ENCODE measurements around the gene PAXX. TPM values are rescaled to one million over a fixed set of nuclear protein-coding genes. Genes with fewer than 3 reads are reported as not detected.
A peak's percentile ranks its signal among the peaks of the same experiment; 100 is the strongest.

PAXX gene, protein sequence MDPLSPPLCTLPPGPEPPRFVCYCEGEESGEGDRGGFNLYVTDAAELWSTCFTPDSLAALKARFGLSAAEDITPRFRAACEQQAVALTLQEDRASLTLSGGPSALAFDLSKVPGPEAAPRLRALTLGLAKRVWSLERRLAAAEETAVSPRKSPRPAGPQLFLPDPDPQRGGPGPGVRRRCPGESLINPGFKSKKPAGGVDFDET
- 100 to 1,000 TPM; 161 to 188 (median 161) TPM for total RNA-seq
- total RNA-seq (2013), result 117 TPM

DNA sequence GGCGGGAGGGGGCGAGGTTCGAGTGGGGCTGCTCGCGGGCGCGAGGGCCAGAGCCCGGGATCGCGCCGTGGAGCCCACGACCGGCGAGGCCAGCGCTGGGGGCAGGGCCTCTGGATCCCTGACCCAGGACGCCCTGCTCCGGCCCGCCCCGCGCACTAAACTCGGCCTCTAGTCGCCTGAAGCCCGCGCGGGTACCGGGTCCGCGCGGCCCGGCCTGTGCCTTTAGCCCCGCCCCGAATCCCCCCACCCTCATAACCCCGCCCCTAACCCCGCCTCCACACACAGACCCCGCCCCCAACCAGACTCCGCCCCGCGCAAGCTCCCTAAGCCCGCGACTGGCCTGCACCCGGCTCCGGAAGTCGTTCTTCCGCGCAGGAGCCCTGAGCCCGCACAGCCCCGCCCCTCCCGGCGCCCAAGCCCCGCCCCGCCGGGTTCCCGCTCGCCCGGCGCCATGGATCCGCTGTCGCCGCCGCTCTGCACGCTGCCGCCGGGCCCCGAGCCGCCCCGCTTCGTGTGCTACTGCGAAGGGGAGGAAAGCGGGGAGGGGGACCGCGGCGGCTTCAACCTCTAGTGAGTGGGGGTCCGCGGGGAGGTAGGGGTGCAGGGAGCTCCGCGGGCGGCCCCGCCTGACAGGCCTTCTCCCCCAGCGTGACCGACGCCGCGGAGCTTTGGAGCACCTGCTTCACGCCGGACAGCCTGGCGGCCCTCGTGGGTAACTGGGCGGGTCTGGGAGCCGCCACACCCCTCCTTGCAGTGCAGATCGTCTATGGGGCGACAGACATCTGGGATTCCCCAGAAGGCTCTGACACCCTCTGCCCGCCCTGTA lies at the start of gene PAXX:
Gene PAXX (plus strand): TSS at position 430 of the 826 bp plus-strand sequence. CDS start 22 bp downstream, at position 452.
- H3K36me3 Mint-ChIP-seq, result no peaks in the 10 kb centered on the region
- peak within 1 kb of the TSS; percentile 92 to 96 for H3K27ac Mint-ChIP-seq
- Histone ChIP-seq H3K4me3 (ENCODE audit: low read length) (peak within 1 kb of the TSS; percentile 81), H3K36me3 (ENCODE audit: control insufficient read depth, insufficient read depth, low read length) (peaks cover 16% of the 10 kb centered on the region), H3K4me1 (ENCODE audit: control insufficient read depth, insufficient read depth, low read length) (peaks cover 53% of the 10 kb centered on the region), H3K27ac (ENCODE audit: low read length) (peak within 1 kb of the TSS; percentile 96), H3K9me3 (ENCODE audit: control insufficient read depth, insufficient read depth, low read length) (no peaks in the 10 kb centered on the region), H3K27me3 (ENCODE audit: control insufficient read depth, insufficient read depth, low read length) (peaks cover 2% of the 10 kb centered on the region)
- WGBS (ENCODE audit: insufficient coverage), result under 1% methylated on average over 90 of the region's 92 CpGs
- intact Hi-C loops (cut with micrococcal nuclease), result loop anchor here (1.0 to 2.0 kb wide), 3 partner anchors 14 to 110 kb away; no protein-coding TSS in a partner anchor
- H3K27me3 Mint-ChIP-seq (ENCODE audit: low read depth in 2 of 2), result peaks cover 0 to 4% of the 10 kb centered on the region in 2 donors
- ATAC-seq, result peak; percentile 75 to 91 (median 77)
- H3K4me1 Mint-ChIP-seq, result peaks cover 15 to 52% of the 10 kb centered on the region in 2 donors
- peak within 1 kb of the TSS; percentile 88 for H3K4me3 Mint-ChIP-seq
- no peaks in the 10 kb centered on the region for H3K9me3 Mint-ChIP-seq
- TF ChIP-seq, protein P1, sequence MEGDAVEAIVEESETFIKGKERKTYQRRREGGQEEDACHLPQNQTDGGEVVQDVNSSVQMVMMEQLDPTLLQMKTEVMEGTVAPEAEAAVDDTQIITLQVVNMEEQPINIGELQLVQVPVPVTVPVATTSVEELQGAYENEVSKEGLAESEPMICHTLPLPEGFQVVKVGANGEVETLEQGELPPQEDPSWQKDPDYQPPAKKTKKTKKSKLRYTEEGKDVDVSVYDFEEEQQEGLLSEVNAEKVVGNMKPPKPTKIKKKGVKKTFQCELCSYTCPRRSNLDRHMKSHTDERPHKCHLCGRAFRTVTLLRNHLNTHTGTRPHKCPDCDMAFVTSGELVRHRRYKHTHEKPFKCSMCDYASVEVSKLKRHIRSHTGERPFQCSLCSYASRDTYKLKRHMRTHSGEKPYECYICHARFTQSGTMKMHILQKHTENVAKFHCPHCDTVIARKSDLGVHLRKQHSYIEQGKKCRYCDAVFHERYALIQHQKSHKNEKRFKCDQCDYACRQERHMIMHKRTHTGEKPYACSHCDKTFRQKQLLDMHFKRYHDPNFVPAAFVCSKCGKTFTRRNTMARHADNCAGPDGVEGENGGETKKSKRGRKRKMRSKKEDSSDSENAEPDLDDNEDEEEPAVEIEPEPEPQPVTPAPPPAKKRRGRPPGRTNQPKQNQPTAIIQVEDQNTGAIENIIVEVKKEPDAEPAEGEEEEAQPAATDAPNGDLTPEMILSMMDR (IDR thresholded peaks at IDR 0.05), result no peak
- DNase-seq, result peak; percentile 92 to 95

DNA sequence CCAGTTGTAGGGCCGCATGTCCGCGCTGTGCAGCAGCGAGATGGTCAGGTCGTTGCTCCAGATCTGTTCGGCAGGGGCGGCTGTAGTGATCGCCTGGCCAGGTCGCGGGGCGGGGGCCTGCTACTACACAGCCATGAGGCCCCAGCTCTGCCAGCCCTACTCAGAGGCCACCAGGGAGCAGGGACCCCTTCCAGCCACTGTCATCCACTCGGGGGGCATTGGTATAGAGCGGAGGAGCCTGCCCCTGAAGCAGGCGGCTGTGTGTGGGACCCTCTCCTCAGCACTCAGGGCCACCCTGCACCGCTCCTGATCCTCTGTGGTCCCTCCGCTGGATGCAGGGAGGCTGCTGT lies 49.4 kb upstream of the PAXX start:
- no peak overlapping the region for H3K4me3 ChIP-seq (ENCODE audit: low read length)
- H3K36me3 Mint-ChIP-seq, result no peaks in the 10 kb centered on the region
- H3K4me3 Mint-ChIP-seq, result peak overlapping the region; percentile 62
- peaks cover 39% of the 10 kb centered on the region for H3K36me3 ChIP-seq (ENCODE audit: control insufficient read depth, insufficient read depth, low read length)
- no peaks in the 10 kb centered on the region for H3K9me3 ChIP-seq (ENCODE audit: control insufficient read depth, insufficient read depth, low read length)
- no peaks in the 10 kb centered on the region for H3K27me3 Mint-ChIP-seq (ENCODE audit: low read depth in 2 of 2)
- WGBS (ENCODE audit: insufficient coverage), result 96% methylated on average over 16 of the region's 16 CpGs
- DNase-seq (no peak), ATAC-seq (no peak)
- intact Hi-C loops (cut with micrococcal nuclease), result loop anchor here (5.0 kb wide), 1 partner anchor 56 kb away; the partner anchor contains the start of gene TRAF2
- H3K4me1 Mint-ChIP-seq, result peaks cover 15 to 29% of the 10 kb centered on the region in 2 donors
- peaks cover 40% of the 10 kb centered on the region for H3K4me1 ChIP-seq (ENCODE audit: control insufficient read depth, insufficient read depth, low read length)
- H3K27ac Mint-ChIP-seq, result no peak overlapping the region
- no peak overlapping the region for H3K27ac ChIP-seq (ENCODE audit: low read length)
- H3K27me3 ChIP-seq (ENCODE audit: control insufficient read depth, insufficient read depth, low read length), result no peaks in the 10 kb centered on the region
- TF ChIP-seq, protein P1 (IDR thresholded peaks at IDR 0.05), result no peak
- no peaks in the 10 kb centered on the region for H3K9me3 Mint-ChIP-seq

DNA sequence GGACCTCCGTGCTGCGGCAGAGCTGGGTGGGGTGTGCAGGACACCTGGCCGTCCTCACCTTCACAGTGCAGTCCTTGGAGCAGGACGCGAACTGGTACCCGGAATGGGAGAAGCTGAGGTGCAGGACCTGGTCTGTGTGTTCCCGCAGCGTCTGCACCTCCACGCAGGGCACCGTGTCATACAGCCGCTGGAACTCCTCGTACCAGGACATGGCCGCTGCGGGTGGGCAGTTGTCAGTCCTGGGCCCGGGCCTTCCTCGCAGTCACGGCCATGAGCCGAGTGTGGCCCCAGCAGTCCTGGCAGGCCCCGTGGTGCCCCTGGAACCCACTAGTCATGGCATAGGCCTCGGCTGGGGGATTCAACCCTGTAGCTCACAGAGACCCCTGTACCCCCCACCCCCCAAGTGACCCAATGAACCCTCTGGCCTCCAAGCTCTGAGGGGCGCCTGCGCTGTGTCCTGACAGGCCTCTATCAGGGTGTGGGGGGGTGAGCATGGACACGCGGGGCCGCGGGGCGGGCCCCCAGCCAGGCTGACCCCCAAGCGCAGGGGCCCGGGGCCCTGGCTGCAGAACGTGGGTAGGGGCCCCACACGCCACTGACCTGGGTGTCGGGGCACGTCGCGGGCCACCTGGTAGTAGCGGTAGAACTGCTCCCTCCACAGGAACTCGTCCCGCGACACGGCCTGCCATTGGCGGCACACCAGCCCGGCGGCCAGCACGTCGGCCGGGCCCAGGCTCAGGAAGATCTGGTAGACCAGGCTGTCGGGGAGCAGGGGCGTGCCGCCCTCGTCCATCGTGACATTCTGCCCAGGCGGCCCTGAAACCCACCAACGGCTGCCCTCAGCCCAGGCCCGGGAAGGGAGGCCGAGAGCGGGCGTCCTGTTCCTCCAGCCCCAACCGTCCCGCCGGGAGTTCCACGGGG lies 48.7 kb upstream of the PAXX start:
- peak overlapping the region; percentile 78 for H3K4me3 Mint-ChIP-seq
- no peaks in the 10 kb centered on the region for H3K9me3 Mint-ChIP-seq
- H3K4me1 Mint-ChIP-seq, result peaks cover 15 to 34% of the 10 kb centered on the region in 2 donors
- peaks cover 39% of the 10 kb centered on the region for H3K36me3 ChIP-seq (ENCODE audit: control insufficient read depth, insufficient read depth, low read length)
- no peaks in the 10 kb centered on the region for H3K36me3 Mint-ChIP-seq
- TF ChIP-seq, protein P1 (IDR thresholded peaks at IDR 0.05), result no peak
- H3K4me3 ChIP-seq (ENCODE audit: low read length), result peak overlapping the region; percentile 92
- H3K27me3 ChIP-seq (ENCODE audit: control insufficient read depth, insufficient read depth, low read length), result no peaks in the 10 kb centered on the region
- DNase-seq (peak in 1 of 2 donors; percentile 59), ATAC-seq (peak; percentile 8 to 24 (median 20))
- H3K4me1 ChIP-seq (ENCODE audit: control insufficient read depth, insufficient read depth, low read length), result peaks cover 47% of the 10 kb centered on the region
- H3K27ac Mint-ChIP-seq, result peak overlapping the region; percentile 21 to 45
- H3K27ac ChIP-seq (ENCODE audit: low read length), result peak overlapping the region; percentile 61
- no peaks in the 10 kb centered on the region for H3K27me3 Mint-ChIP-seq (ENCODE audit: low read depth in 2 of 2)
- no peaks in the 10 kb centered on the region for H3K9me3 ChIP-seq (ENCODE audit: control insufficient read depth, insufficient read depth, low read length)
- 30% methylated on average over 61 of the region's 61 CpGs for WGBS (ENCODE audit: insufficient coverage)
- intact Hi-C loops (cut with micrococcal nuclease), result loop anchor here (5.0 kb wide), 1 partner anchor 56 kb away; the partner anchor contains the start of gene TRAF2

All from natural killer cell (primary cell).